ENCODE results near the gene TJP3. TPM values are rescaled to one million over a fixed set of nuclear protein-coding genes. Genes with fewer than 3 reads are reported as not detected.

The TJP3 gene
- total RNA-seq, 4 donors from 2014 or later, result 27.3 to 60.9 (median 35.6) TPM

- no peak overlapping the region for H3K4me3 ChIP-seq (ENCODE audit: low read depth, poor library complexity, severe bottlenecking)
- TF ChIP-seq CTCF (IDR thresholded peaks at IDR 0.05) (no peak), POLR2A (IDR thresholded peaks at IDR 0.05) (no peak)
- WGBS, 2 donors, result 93 to 94% methylated on average over 14 of the region's 14 CpGs
- DNase-seq (ENCODE audit: low spot score in 2 of 2), result no peak
- intact Hi-C loops (cut with DNase I; ENCODE audit: low total_unique reads), result no loop called here
Measured at GRCh38 chr19:3734310-3734600, 26.1 kb downstream of the TJP3 start.

GRCh38 chr19:3736106-3736724 lies 28.0 kb downstream of the TJP3 start:
- DNase-seq (ENCODE audit: low spot score in 2 of 2), result no peak
- WGBS, 2 donors, result 81 to 83% methylated on average over 19 to 21 of the region's 21 CpGs
- TF ChIP-seq CTCF (IDR thresholded peaks at IDR 0.05) (no peak), POLR2A (IDR thresholded peaks at IDR 0.05) (no peak)
- intact Hi-C loops (cut with DNase I; ENCODE audit: low total_unique reads), result no loop called here
- no peak overlapping the region for H3K4me3 ChIP-seq (ENCODE audit: low read depth, poor library complexity, severe bottlenecking)

GRCh38 chr19:3737487-3738205 lies 29.5 kb downstream of the TJP3 start:
- no peak for DNase-seq (ENCODE audit: low spot score in 2 of 2)
- 87 to 90% methylated on average over 10 of the region's 10 CpGs for WGBS, 2 donors
- intact Hi-C loops (cut with DNase I; ENCODE audit: low total_unique reads), result no loop called here
- no peak overlapping the region for H3K4me3 ChIP-seq (ENCODE audit: low read depth, poor library complexity, severe bottlenecking)
- TF ChIP-seq POLR2A (IDR thresholded peaks at IDR 0.05), result no peak
- no peak for TF ChIP-seq CTCF (IDR thresholded peaks at IDR 0.05)

GRCh38 chr19:3738477-3739220 lies 30.5 kb downstream of the TJP3 start:
- no peak for TF ChIP-seq POLR2A (IDR thresholded peaks at IDR 0.05)
- DNase-seq (ENCODE audit: low spot score in 2 of 2), result no peak
- H3K4me3 ChIP-seq (ENCODE audit: low read depth, poor library complexity, severe bottlenecking), result no peak overlapping the region
- intact Hi-C loops (cut with DNase I; ENCODE audit: low total_unique reads), result no loop called here
- WGBS, 2 donors, result 84 to 85% methylated on average over 32 of the region's 32 CpGs

- TF ChIP-seq CTCF (IDR thresholded peaks at IDR 0.05) (no peak), POLR2A (IDR thresholded peaks at IDR 0.05) (no peak)
- 94 to 97% methylated on average over 16 to 20 of the region's 24 CpGs for WGBS, 2 donors
- intact Hi-C loops (cut with DNase I; ENCODE audit: low total_unique reads), result no loop called here
- no peak overlapping the region for H3K4me3 ChIP-seq (ENCODE audit: low read depth, poor library complexity, severe bottlenecking)
- DNase-seq (ENCODE audit: low spot score in 2 of 2), result no peak
Measured at GRCh38 chr19:3740431-3740830, 32.2 kb downstream of the TJP3 start.

- WGBS, 2 donors, result 94 to 97% methylated on average over 2 of the region's 2 CpGs
- intact Hi-C loops (cut with DNase I; ENCODE audit: low total_unique reads), result no loop called here
- no peak for TF ChIP-seq POLR2A (IDR thresholded peaks at IDR 0.05)
- no peak for TF ChIP-seq CTCF (IDR thresholded peaks at IDR 0.05)
- DNase-seq (ENCODE audit: low spot score in 2 of 2), result no peak
- H3K4me3 ChIP-seq (ENCODE audit: low read depth, poor library complexity, severe bottlenecking), result no peak overlapping the region
Measured at GRCh38 chr19:3743486-3743885, 35.3 kb downstream of the TJP3 start.
